LNCAP (cell line): ENCODE results near the gene UTP4.
A peak's percentile ranks its signal among the peaks of the same experiment; 100 is the strongest.

Experiments used
- CTCF ChIP-seq: fragments of 450-650 bp; IDR thresholded peaks from 2 replicates; pipeline ENCODE4 v1.5.1; 2017; ENCODE audit warnings: mild to moderate bottlenecking

Gene UTP4

GRCh38 chr16:69118994-69119393 lies 13.5 kb upstream of the UTP4 start:
- TF ChIP-seq CTCF = no peak

- no peak for TF ChIP-seq CTCF
These were observed 12.9 kb upstream of the UTP4 start for GRCh38 chr16:69119536-69119935.

GRCh38 chr16:69120096-69120664 lies 12.3 kb upstream of the UTP4 start:
- TF ChIP-seq CTCF = no peak

GRCh38 chr16:69123910-69124309 lies 8.5 kb upstream of the UTP4 start:
- TF ChIP-seq CTCF = peak; percentile 65

- TF ChIP-seq CTCF = no peak
These were observed 6.2 kb upstream of the UTP4 start for GRCh38 chr16:69126221-69126620.

- no peak for TF ChIP-seq CTCF
These were observed 4.4 kb upstream of the UTP4 start for GRCh38 chr16:69127966-69128510.

GRCh38 chr16:69130461-69130860 lies 2.0 kb upstream of the UTP4 start:
- TF ChIP-seq CTCF = no peak
